Activated CD4-positive, alpha-beta T cell treated with anti-CD3 and anti-CD28 coated beads, Interleukin-2, amount 50 U/mL, for 24 hours (primary cell): ENCODE measurements around the gene PRDM1.
"Not testable (repeated sequence)": the region's sequence is repeated elsewhere in the genome, so short reads cannot be mapped to it uniquely, and the experiment has no call there.

Experiments
- DNase-seq, 2 donors: peaks; one replicate each; pipeline ENCODE4 v3.0.0-alpha.2; 2020; ENCODE audit warnings: low read depth in 1 of 2, low spot score in 1 of 2

Gene PRDM1

DNA sequence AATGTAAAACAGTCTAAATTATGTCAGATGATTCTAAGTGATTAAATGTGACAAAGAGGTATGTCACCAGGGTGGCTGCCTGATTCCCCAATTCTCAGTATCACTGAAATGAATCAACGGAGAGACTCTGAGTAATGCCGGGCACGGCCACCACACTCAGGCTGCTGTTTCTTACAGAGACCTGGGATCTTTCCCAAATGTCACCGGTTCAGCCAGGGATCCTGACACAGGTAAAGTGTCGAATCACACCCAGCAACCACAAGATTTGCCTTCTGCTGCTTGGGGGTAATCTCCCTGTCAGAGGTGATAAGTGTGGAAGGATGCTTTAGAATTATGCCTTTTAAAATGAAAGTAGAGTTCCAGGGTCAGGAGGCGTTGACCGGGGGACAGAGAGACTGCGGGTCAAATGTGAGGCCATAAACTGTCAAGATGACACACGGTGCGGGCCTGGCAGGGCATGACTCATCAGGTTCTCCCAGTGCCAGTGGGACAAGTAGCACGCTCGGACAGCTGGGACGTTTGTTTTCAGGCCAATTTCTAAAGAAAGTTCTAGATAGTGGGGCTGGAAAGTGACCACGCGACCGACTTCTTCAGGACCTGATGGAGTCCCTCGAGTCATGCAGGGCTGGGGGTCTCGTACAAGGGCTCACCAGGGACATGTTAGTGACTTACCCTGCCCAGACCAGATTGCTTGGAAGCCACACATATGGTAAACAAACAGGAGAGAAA is 48.9 kb downstream of the PRDM1 start:
- DNase-seq: no peak

DNA sequence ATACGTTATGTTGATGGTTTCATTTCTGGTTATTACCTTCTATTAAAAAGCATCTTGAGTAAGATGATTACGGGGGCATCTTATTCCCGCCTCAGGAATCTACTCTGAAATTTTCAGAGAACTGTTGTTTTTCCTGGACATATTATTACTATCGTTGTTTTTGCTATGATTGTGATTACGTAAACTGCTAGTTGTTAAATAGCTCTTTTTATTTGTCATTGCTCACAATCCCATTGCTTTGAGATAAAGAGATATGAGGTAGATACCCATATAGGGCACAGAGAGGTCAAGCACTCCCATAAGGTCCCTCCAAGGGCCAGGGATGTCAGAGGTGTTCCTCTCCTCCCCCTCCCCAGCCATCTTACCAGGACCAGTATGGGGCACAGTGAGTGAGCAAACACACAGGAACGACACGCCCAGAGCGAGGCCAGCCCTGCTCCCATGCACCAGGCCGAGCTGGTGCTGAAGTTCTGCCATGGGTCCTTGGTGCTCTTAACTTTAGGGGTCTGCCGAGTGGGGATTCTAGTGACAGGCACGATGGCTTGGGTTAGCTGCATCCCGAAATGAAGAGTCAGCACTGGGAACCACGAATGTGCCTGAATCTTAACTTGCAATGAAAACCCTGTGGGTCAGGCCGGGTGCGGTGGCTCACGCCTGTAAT is 49.9 kb downstream of the PRDM1 start:
- DNase-seq: no peak

DNA sequence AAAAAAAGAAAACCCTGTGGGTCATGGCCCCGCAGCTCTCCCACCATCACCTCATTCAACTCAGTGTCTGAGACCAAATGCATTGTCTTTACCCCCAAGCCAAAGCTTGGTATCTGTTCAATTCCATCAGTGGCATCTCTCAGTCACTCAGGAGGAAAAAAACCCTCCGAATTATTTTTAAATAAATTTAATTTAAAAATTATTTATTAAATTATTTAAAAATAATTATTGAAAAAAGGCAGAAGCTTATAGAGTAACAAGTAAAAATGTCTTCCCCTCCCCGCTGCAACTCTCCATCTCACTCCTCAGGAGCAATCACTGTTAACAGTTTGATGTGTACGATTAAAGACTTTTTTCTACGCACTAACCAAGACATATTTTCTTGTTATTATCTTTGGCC is 50.7 kb downstream of the PRDM1 start:
- DNase-seq: no peak

DNA sequence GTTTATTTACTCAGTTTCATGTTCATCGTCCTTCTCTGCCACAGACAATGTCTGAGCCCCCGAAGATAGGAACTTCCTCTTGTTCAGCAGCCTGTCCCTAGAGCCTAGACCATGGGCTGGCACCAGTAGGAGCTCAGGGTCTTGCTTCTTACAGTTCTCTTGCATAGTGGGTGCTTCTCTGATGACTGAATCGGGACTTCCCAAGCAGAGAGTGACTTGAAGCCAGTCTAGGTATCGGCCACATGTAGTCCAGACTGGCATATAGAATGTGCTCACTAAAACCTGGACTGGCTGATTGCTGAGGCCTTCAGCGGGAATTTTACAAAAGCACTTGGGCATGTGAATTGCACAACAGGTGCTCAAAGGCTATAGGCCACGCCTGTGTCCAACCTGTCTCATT is 52.0 kb downstream of the PRDM1 start:
- DNase-seq: no peak

DNA sequence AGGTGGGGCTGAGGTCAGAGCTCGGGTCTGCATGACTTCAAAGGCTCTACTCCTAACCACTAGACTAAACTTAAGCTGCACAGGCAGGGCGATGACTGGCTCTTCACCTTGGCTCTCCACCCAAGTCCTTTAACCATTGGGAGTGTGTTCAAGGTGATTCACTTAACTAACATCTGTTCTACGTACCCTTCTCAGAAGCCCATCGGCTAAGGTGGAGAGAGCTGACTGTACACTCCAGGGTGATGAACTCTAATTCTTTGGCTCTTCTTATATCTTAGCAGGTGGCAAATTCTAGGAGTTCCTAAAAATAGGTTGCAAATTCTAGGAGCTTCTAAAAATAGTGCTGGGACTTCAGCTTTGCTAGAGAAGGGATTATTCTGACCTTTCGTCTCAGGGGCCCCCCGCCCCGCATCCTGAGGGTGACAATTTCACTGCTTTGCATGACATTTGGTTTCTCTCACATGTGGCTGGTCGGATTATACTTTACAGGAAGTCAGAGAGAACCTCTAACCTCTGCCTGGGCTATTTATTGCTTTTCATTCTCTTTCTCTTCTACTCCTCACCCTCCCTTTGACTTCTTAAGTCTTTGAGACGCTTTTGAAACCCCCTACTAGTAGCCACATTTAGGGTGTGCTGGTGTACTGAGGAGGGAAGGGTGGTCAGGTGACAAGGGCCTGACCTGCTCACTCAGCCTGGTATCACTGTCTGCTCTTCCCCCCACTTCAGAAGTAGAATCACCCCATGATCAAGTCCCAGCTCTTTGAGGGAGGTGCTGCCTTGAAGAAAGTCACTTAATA is 55.5 kb downstream of the PRDM1 start:
- peak in 1 of 2 donors; percentile 48 for DNase-seq

DNA sequence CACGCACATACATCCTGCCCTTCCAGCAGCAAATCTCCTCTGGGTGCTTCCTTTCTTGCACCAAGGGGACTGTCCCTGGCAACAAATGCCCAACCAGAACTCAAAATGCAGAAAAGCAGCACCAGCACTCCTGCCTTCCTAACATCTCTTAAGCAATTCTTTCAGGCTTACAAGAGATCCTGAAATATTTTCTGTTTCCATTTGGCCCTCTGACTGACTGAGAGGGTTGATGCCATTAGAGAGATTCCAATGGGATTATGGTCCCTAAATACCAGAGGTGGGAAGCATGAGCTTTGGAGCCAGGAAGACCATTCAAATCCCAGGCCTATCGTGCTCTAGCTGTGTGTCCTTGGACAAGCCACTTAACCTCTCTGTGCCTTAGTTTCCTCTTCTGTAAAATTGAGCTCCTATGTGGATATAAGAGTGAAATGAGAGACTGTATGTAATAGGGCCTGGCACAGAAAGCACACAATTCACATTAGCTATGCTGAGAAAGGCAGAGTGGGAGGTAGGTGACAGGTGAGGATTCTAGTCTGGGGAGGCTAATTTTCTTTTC is 56.8 kb downstream of the PRDM1 start:
- DNase-seq: no peak

DNA sequence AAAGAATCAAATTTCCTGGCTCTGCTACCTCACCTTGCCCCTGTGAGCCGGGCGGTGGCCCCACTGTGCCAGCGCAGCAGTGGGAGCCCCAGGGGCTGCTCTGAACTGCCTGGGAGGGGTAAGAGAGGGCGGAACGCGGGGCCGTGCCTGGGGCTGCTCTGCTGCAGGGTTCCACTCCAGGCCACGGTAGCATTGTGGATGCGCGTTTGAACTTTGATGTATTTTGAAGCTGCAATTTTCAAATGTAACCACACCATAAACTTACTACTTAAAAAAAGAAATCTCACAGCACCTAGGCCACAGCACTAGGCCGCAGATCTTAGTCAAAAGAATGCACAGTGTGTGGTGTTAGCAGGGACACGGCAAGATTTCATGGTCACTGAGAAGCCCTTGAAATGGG is 57.5 kb downstream of the PRDM1 start:
- no peak for DNase-seq

DNA sequence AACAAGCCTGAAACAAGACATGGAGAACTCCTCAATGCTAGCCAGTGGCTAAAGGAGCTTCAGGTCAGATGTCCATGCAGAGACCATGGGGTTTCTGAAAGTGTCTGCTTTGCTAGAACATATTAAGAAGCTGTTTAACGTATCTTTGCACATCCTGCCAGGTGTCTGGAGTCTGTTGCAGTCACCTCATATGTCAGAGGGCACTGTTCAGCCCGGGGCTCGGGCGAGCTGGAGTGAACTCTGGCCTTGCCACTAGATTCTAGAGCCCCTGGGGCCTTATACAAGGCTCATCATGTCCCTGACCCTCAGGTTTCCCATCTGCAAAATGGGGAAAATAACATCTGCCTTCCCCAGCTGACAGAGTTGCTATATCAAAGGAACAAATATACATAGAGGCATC is 59.0 kb downstream of the PRDM1 start:
- DNase-seq: no peak

DNA sequence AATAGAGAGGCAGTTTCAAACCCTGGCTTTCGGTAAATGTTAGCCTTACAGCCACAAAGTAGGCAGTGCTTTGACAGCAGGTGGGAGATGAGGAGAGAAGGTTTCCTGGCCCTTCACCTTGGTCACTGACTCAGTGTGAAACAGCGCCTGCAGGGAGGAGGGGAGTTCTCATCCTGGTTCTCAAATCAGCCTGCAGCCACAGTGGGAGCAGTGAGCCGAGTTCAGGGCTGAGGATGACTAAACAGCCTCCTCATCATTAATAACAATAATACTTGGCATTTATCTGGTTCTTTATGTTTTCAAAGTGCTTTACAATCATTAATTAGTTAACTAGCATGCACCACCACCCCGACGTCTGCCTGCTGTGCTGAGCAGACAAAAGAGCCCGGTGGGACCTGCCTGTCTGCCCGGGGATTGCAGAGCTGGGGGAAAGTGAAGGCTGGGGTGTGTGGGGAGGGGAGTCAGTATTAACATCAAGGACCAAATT is 59.6 kb downstream of the PRDM1 start:
- no peak for DNase-seq

DNA sequence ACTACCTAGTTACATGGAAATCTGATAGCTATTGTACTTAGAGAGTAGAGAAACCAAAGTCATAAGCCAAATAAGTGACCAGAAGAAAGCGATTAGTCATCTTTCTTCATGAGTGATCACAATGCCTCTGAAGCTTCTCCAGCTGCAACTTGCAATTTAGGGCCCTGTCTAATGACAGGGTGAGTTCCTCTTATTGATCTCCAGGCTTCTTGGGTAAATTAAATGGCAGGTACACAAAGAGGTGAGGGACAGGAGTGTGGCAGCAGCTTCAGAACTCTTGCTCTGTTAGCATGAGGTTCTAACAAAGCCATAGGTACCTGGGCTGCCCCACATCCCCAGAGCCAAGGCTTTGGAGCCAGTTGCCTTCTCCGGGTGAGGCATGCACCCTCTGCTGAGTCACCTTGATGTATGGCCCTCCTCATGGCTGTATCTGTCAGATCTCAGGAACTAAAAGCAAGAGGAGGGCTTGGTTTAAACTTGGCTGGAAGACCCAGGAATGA is 60.8 kb downstream of the PRDM1 start:
- DNase-seq: no peak

DNA sequence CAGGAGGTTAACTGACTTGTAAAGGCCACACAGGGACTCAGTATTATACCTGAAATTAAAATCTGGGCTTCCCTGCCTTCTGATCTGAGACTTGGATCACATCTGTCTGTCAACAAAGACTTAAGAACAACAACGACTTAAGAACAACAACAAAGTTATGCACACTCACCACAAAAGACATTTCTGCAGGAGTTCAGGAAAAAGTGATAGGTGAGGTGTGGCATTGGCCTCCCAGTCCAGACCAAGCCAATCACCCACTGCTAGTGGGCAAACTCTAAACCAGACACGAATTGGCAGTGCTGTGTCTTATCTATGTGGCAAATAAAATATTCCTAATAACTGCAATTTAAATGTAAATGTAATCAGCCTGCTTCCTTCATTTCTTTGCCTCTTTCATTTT is 61.3 kb downstream of the PRDM1 start:
- no peak for DNase-seq

DNA sequence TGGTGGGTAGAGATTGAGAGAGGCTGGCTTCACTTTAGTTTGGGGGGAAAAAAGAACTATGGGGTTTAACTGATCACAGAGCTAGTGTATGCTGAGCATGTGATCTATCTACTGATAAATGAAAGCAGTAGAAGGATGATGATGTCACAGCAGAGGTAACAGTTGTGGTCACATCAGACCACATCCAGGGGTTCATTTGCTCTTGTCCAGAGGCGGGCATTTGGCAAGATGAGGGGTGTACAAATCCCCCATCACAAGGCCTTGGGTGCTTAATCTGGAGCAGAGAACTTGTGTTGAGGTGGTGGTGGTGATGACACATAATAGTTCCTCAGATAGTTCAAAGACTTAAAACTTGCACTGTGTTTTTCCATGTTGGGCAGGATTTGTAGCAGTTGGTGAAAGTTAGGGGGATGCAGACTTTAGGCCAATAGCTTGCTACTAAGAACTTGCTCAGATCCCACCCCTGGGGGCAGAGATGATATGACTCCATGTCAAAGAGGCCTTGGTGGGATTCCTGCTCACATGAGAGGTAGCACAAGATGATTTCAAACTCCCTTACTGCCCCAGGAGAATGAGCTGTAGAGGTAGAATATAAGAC is 63.4 kb downstream of the PRDM1 start:
- DNase-seq: no peak

DNA sequence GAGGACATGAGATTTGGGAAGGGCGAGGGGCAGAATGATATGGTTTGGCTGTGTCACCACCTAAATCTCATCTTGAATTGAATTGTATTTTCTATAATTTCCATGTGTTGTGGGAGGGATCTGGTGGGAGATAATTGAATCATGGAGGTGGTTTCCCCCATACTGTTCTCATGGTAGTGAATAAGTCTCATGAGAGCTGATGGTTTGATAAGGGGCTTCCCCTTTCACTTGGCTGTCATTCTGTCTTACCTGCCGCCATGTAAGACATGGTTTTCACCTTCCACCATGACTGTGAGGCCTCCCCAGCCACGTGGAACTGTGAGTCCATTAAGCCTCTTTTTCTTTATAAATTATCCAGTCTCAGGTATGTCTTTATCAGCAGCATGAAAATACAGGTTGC is 66.3 kb downstream of the PRDM1 start:
- DNase-seq: not testable (repeated sequence)

DNA sequence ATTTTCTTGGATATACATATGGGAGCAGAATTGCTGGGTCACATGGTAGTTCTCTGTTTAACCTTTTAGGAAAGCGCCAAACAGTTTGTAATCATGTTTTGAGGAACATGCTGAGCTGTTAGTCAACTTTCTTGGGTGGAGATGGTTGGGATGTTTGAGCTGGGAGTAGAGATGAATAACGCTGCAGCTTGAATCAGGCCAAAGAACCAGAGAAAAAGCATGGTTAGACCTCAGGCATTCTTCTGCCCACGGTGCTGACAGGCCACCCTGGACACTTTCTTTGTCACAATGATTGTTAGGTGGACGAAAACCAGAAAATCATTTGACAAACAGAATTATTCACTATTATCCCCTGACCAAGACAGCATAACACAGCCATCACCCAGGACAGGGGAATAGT is 66.8 kb downstream of the PRDM1 start:
- no peak for DNase-seq

DNA sequence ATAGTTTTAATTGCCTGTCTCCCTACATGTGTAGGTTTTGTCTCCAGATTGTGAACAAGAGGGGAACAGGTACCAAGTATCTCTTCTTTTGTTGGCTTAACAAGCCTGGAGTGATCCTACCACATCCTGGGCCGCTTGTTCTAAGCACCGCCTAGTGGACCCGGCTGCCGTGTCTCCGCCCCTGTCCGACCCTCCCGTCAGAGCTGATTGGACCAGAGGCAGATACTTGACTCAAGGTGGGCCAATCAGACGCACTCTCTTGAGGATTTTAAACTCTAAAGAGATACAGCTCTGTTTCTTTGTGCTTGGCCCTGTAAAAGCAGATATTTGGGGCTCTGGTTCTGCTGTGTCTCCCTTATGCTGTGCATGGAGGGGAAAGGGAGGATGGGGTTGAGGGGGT is 68.2 kb downstream of the PRDM1 start:
- no peak for DNase-seq

DNA sequence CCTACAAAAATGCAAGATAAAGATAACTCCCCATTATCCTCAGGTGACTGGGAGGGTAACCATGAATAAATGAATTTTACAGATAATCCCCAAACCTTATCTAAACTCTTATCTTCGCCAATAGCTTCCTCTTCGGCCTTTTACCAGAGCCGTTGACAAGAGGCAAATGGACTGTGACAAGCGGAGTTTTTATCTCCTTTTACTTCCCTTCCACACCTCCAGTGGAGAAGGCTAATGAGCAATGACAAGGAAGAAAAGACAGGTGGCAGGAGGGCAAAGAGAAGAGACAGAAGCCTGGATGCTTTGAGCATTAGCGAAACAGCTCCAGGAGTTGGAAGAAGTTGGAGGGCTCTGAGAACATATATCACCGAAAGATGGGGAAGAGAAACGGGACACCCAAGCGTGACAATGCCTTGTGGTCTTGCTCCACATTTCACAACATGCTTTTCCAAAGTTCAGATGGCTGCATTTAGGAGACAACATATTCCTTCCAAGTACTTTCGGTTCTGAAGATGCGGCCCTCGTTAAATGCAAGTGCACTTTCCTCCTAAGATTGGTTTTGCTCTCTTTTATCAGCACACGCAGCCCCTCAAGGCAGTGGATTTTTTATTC is 69.2 kb downstream of the PRDM1 start:
- DNase-seq: no peak

DNA sequence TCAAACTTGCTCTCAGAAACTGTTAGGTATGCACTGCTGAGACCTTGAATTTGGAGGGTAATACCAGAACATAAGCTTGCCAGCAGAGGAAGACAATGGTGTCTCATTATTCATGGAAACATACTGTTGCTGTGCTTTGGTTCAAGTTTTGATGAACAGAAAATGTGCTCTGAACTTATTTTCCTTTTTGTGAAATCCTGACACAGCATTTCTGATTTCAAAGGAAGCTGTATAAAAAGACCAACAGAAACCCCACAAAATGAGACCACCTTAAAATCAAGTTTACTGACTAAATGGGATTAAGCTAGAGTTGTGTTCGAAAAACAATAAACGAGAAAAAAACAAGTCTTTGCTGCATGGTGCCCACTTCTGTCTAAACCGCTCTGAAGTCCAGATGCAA is 70.3 kb downstream of the PRDM1 start:
- no peak for DNase-seq

DNA sequence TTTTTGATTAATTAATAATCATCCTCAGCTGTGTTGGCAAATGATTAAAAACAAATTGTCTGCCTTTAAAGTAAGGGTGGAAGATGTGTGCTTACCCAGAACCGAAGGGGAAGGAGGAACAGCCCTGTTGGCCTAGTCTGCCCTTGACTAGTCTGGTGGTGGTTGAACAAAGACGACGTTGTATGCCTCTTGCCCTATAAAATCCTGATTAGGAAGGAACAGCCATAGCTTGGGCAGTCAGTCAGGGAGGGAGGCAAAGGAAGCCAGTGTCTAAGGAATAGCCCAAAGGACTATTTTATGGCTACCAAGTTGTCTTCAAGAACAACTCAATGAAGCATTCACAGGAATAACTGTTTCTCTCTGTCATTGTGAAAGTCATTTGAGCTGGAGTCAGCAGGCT is 70.7 kb downstream of the PRDM1 start:
- no peak for DNase-seq

DNA sequence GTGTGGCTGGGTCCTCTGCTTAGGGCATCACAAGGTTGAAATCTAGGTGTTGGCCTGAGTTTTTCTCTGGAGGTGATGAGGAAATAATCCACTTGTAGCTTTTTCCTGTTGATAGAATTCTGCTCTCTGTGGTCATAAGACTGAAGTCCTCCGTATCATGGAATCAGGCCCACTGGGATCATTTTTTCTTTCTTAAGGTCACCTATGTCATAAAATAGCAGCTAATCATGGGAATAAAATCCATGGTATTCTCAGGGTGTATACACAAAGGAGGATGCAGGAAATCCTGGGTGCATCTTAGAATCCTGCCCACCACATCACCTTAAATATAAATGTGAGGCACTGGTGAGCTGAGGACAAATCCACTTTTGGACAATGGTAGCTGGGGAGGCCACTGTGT is 72.7 kb downstream of the PRDM1 start:
- DNase-seq: no peak
